Muscle layer of colon (tissue), 2 donors: ENCODE results near the gene ARHGAP18.
A peak's percentile ranks its signal among the peaks of the same experiment; 100 is the strongest.

Source experiments
- H3K27ac ChIP-seq: one replicate; pipeline ENCODE4 v1.7.0; 2013; ENCODE audit warnings: low read depth, mild to moderate bottlenecking, low read length, moderate library complexity
- H3K27me3 ChIP-seq, 2 donors: one replicate each; pipeline ENCODE4 v1.7.0; 2013; ENCODE audit warnings: low read length in 2 of 2, mild to moderate bottlenecking in 2 of 2; ENCODE audit not compliant: insufficient read depth in 2 of 2, control insufficient read depth in 1 of 2
- H3K36me3 ChIP-seq: one replicate; pipeline ENCODE4 v1.7.0; 2013; ENCODE audit warnings: mild to moderate bottlenecking, low read length; ENCODE audit not compliant: insufficient read depth
- H3K4me1 ChIP-seq: one replicate; pipeline ENCODE4 v1.7.0; 2013; ENCODE audit warnings: mild to moderate bottlenecking, low read length; ENCODE audit not compliant: insufficient read depth
- H3K4me3 ChIP-seq, 2 donors: one replicate each; pipeline ENCODE4 v1.7.0; 2013; ENCODE audit warnings: low read length in 2 of 2, low read depth in 1 of 2, mild to moderate bottlenecking in 1 of 2, moderate library complexity in 1 of 2
- H3K9ac ChIP-seq: one replicate; pipeline ENCODE4 v1.7.0; 2013; ENCODE audit warnings: low read length
- H3K9me3 ChIP-seq: one replicate; pipeline ENCODE4 v1.7.0; 2013; ENCODE audit warnings: mild to moderate bottlenecking, low read length
- donor health status: abdominal sarcoma.
- donor health status: Adenocarcinoma of cecum.

The ARHGAP18 gene

GRCh38 chr6:129673748-129674147 is 36.2 kb downstream of the ARHGAP18 start:
- no peaks in the 10 kb centered on the region for H3K9me3 ChIP-seq
- no peak overlapping the region for H3K9ac ChIP-seq
- no peaks in the 10 kb centered on the region for H3K4me1 ChIP-seq
- H3K4me3 ChIP-seq, result no peak overlapping the region
- no peaks in the 10 kb centered on the region for H3K27me3 ChIP-seq
- no peaks in the 10 kb centered on the region for H3K36me3 ChIP-seq
- H3K27ac ChIP-seq, result no peak overlapping the region

GRCh38 chr6:129672881-129673631 is 36.9 kb downstream of the ARHGAP18 start:
- no peak overlapping the region for H3K9ac ChIP-seq
- H3K36me3 ChIP-seq, result no peaks in the 10 kb centered on the region
- H3K27ac ChIP-seq, result no peak overlapping the region
- H3K4me1 ChIP-seq, result no peaks in the 10 kb centered on the region
- no peaks in the 10 kb centered on the region for H3K27me3 ChIP-seq
- no peaks in the 10 kb centered on the region for H3K9me3 ChIP-seq
- H3K4me3 ChIP-seq, result no peak overlapping the region

GRCh38 chr6:129672341-129672682 is 37.7 kb downstream of the ARHGAP18 start:
- H3K36me3 ChIP-seq, result no peaks in the 10 kb centered on the region
- H3K27ac ChIP-seq, result peak overlapping the region; percentile 39
- no peaks in the 10 kb centered on the region for H3K27me3 ChIP-seq
- no peak overlapping the region for H3K9ac ChIP-seq
- no peaks in the 10 kb centered on the region for H3K9me3 ChIP-seq
- H3K4me1 ChIP-seq, result peaks cover 4% of the 10 kb centered on the region
- H3K4me3 ChIP-seq, result no peak overlapping the region

GRCh38 chr6:129671442-129672340 is 38.3 kb downstream of the ARHGAP18 start:
- no peaks in the 10 kb centered on the region for H3K36me3 ChIP-seq
- H3K9me3 ChIP-seq, result no peaks in the 10 kb centered on the region
- H3K4me3 ChIP-seq, result no peak overlapping the region
- no peak overlapping the region for H3K27ac ChIP-seq
- no peaks in the 10 kb centered on the region for H3K27me3 ChIP-seq
- no peak overlapping the region for H3K9ac ChIP-seq
- H3K4me1 ChIP-seq, result peaks cover 4% of the 10 kb centered on the region

GRCh38 chr6:129670634-129671033 is 39.3 kb downstream of the ARHGAP18 start:
- Histone ChIP-seq H3K9me3 (no peaks in the 10 kb centered on the region), H3K4me3 (no peak overlapping the region), H3K27ac (no peak overlapping the region), H3K4me1 (peaks cover 4% of the 10 kb centered on the region), H3K9ac (no peak overlapping the region), H3K36me3 (no peaks in the 10 kb centered on the region), H3K27me3 (no peaks in the 10 kb centered on the region)

- no peaks in the 10 kb centered on the region for H3K36me3 ChIP-seq
- H3K9ac ChIP-seq, result no peak overlapping the region
- H3K4me1 ChIP-seq, result peaks cover 4% of the 10 kb centered on the region
- H3K9me3 ChIP-seq, result no peaks in the 10 kb centered on the region
- no peak overlapping the region for H3K4me3 ChIP-seq
- H3K27me3 ChIP-seq, result no peaks in the 10 kb centered on the region
- no peak overlapping the region for H3K27ac ChIP-seq
These were observed 42.4 kb downstream of the ARHGAP18 start for GRCh38 chr6:129667621-129668020.

- H3K4me1 ChIP-seq, result peaks cover 9% of the 10 kb centered on the region
These were observed 42.9 kb downstream of the ARHGAP18 start for GRCh38 chr6:129667034-129667433.

GRCh38 chr6:129665555-129665954 is 44.4 kb downstream of the ARHGAP18 start:
- Histone ChIP-seq H3K9me3 (no peaks in the 10 kb centered on the region), H3K4me1 (peaks cover 9% of the 10 kb centered on the region), H3K4me3 (no peak overlapping the region), H3K9ac (no peak overlapping the region), H3K27me3 (no peaks in the 10 kb centered on the region), H3K27ac (no peak overlapping the region), H3K36me3 (no peaks in the 10 kb centered on the region)

More at GRCh38 chr6:129667034-129667433, 42.9 kb downstream of the ARHGAP18 start:
- Histone ChIP-seq H3K36me3 (no peaks in the 10 kb centered on the region), H3K9me3 (no peaks in the 10 kb centered on the region), H3K27me3 (no peaks in the 10 kb centered on the region), H3K9ac (no peak overlapping the region), H3K27ac (no peak overlapping the region), H3K4me3 (no peak overlapping the region)

GRCh38 chr6:129663531-129663930 is 46.4 kb downstream of the ARHGAP18 start:
- Histone ChIP-seq H3K9me3 (no peaks in the 10 kb centered on the region), H3K9ac (no peak overlapping the region), H3K4me3 (no peak overlapping the region), H3K27me3 (no peaks in the 10 kb centered on the region), H3K36me3 (no peaks in the 10 kb centered on the region), H3K4me1 (peaks cover 9% of the 10 kb centered on the region), H3K27ac (no peak overlapping the region)

- Histone ChIP-seq H3K27ac (no peak overlapping the region), H3K27me3 (no peaks in the 10 kb centered on the region), H3K4me1 (peaks cover 9% of the 10 kb centered on the region), H3K4me3 (no peak overlapping the region), H3K36me3 (no peaks in the 10 kb centered on the region), H3K9me3 (no peaks in the 10 kb centered on the region), H3K9ac (no peak overlapping the region)
These were observed 47.0 kb downstream of the ARHGAP18 start for GRCh38 chr6:129662980-129663431.

- Histone ChIP-seq H3K27me3 (no peaks in the 10 kb centered on the region), H3K9ac (no peak overlapping the region), H3K4me1 (peaks cover 4% of the 10 kb centered on the region), H3K4me3 (no peak overlapping the region), H3K27ac (no peak overlapping the region), H3K36me3 (no peaks in the 10 kb centered on the region), H3K9me3 (no peaks in the 10 kb centered on the region)
These were observed 47.6 kb downstream of the ARHGAP18 start for GRCh38 chr6:129662406-129662766.
